GM12878 (cell line): Measurements from ENCODE around the gene ADARB1. TPM values are rescaled to one million over a fixed set of nuclear protein-coding genes. Genes with fewer than 3 reads are reported as not detected.

ENCODE experiments used
- ATAC-seq: fragments of 200-7000 bp; cut with Tn5 transposase; 3 replicates; pipeline ENCODE4 v1.9.1; 2020; ENCODE audit warnings: mild to moderate bottlenecking, moderate library complexity
- BruUV-seq: library from RNA; stranded (reverse); fragments of 400-500 nt; replicated peaks from 2 replicates; lab custom pipeline; 2021; lab: Mats Ljungman, UMichigan
- CTCF ChIA-PET: fragments of 300-600 bp; sonication (Branson Sonifier 250); formaldehyde crosslinking; extraction: SDS; loops from one replicate; lab custom pipeline; 2021; ENCODE audit warnings: inconsistent platforms; lab: Yijun Ruan, JAX
- POLR2A ChIA-PET: fragments of 350-600 bp; formaldehyde crosslinking; extraction: SDS; loops from one replicate; lab custom pipeline; 2021; ENCODE audit warnings: inconsistent platforms; lab: Charles Lee
- RAD21 ChIA-PET: fragments of 300-600 bp; sonication (Branson Sonifier 250); formaldehyde crosslinking; loops from one replicate; lab custom pipeline; 2023; ENCODE audit warnings: antibody characterized with exemption; ENCODE audit not compliant: unreplicated experiment; lab: Charles Lee
- SMC1A ChIA-PET: fragments of 300-600 bp; sonication (Branson Sonifier 250); formaldehyde crosslinking; loops from one replicate; lab custom pipeline; 2023; ENCODE audit not compliant: unreplicated experiment, uncharacterized antibody; lab: Charles Lee
- DNase-seq: peaks from one replicate; pipeline ENCODE4 v3.0.0-alpha.2; 2011; ENCODE audit warnings: low read depth, low spot score
- FAIRE-seq: peaks from 3 replicates; lab custom pipeline; 2011; peaks lifted over from hg19 to GRCh38; lab: Jason Lieb, UNC
- H2AFZ ChIP-seq: 2 replicates; pipeline ENCODE4 v1.6.0; 2011; ENCODE audit warnings: low read depth, low read length, control low read depth; ENCODE audit not compliant: control insufficient read depth
- H3K27ac ChIP-seq: 2 replicates; pipeline ENCODE4 v1.5.1; 2011; ENCODE audit warnings: control low read depth; ENCODE audit not compliant: control insufficient read depth, insufficient read depth
- H3K27me3 ChIP-seq, 2 experiments: replicated peaks in 1 of 2; 2 replicates each; pipeline versions ENCODE4 v1.6.0 to v1.6.1; 2011; ENCODE audit warnings: low read length in 1 of 2; ENCODE audit not compliant: control insufficient read depth in 2 of 2, insufficient read depth in 2 of 2
- H3K36me3 ChIP-seq, 2 experiments: 2 replicates each; pipeline ENCODE4 v1.5.1; 2011; ENCODE audit warnings: low read length in 1 of 2; ENCODE audit not compliant: control insufficient read depth in 2 of 2, insufficient read depth in 2 of 2
- H3K4me1 ChIP-seq: 2 replicates; pipeline ENCODE4 v1.6.1; 2011; ENCODE audit warnings: mild to moderate bottlenecking, low read length, moderate library complexity, mixed read lengths; ENCODE audit not compliant: control insufficient read depth, insufficient read depth
- H3K4me2 ChIP-seq: 2 replicates; pipeline ENCODE4 v1.6.0; 2011; ENCODE audit warnings: control low read depth; ENCODE audit not compliant: control insufficient read depth, insufficient read depth
- H3K4me3 ChIP-seq: fragments of 200-600 bp; sonication (generic); 2 replicates; pipeline ENCODE4 v1.5.1; 2016
- H3K79me2 ChIP-seq: 2 replicates; pipeline ENCODE4 v1.6.0; 2011; ENCODE audit warnings: low read length; ENCODE audit not compliant: control insufficient read depth, insufficient read depth
- H3K9ac ChIP-seq: 2 replicates; pipeline ENCODE4 v1.8.0; 2011; ENCODE audit warnings: low read length, control low read depth, mixed read lengths; ENCODE audit not compliant: control insufficient read depth, insufficient read depth
- H3K9me3 ChIP-seq: replicated peaks from 3 replicates; pipeline ENCODE4 v1.5.1; 2011; ENCODE audit warnings: mild to moderate bottlenecking, low read length; ENCODE audit not compliant: control insufficient read depth, insufficient read depth
- H4K20me1 ChIP-seq: 2 replicates; pipeline ENCODE4 v1.6.0; 2011; ENCODE audit not compliant: control insufficient read depth, insufficient read depth
- HDAC6 ChIP-seq: fragments of 200-600 bp; sonication (generic); IDR thresholded peaks from one replicate; pipeline ENCODE4 v1.8.0; 2017; ENCODE audit warnings: antibody characterized with exemption; ENCODE audit not compliant: unreplicated experiment
- HDGF ChIP-seq: fragments of 450-650 bp; IDR thresholded peaks from 2 replicates; pipeline ENCODE4 v1.6.1; 2016; ENCODE audit warnings: antibody characterized with exemption
- RAD21 ChIP-seq: IDR thresholded peaks from 2 replicates; pipeline ENCODE4 v1.6.1; 2011; ENCODE audit warnings: mild to moderate bottlenecking, low read depth, low read length, moderate library complexity; ENCODE audit not compliant: insufficient read depth
- ZBTB4 ChIP-seq: fragments of 450-650 bp; formaldehyde crosslinking; IDR thresholded peaks from 2 replicates; pipeline ENCODE4 v1.4.0; 2022; ENCODE audit warnings: mild to moderate bottlenecking, moderate library complexity
- ZNF384 ChIP-seq: IDR thresholded peaks from 2 replicates; pipeline ENCODE4 v1.6.1; 2012; ENCODE audit warnings: low read depth, mild to moderate bottlenecking, low read length, improper control_type of control experiment, borderline replicate concordance
- WGBS: methylation state at CpG from one replicate; pipeline ENCODE4 v1.1.6; 2016; ENCODE audit warnings: low lambda C conversion rate; ENCODE audit not compliant: insufficient replicate concordance, insufficient coverage; ENCODE audit errors: missing lambda C conversion rate; 5-methylcytosine and 5-hydroxymethylcytosine counted together
- in situ Hi-C: fragments of 300-500 bp; cut with MboI; formaldehyde crosslinking; loops from 9 replicates; pipeline ENCODE4 v1.14.3; 2018; ENCODE audit warnings: mixed read lengths
- intact Hi-C: fragments of 100-400 bp; cut with micrococcal nuclease; formaldehyde crosslinking; loops from one replicate; pipeline ENCODE4 v1.14.2; 2022; ENCODE audit not compliant: unreplicated experiment
- polyA plus RNA-seq, 11 experiments: library from polyadenylated mRNA; depleted of rRNA in 4 of 11; unstranded in 6 of 11; stranded (reverse) in 5 of 11; fragments of >200 nt; fragmentation: Nextera tagmentation in 4 of 11; fragmentation: Illumina TruSeq in 1 of 11; extraction: Ambion mirVana in 4 of 11; extraction: Trizol in 1 of 11; gene quantifications; 1 replicate in 1 of 11; 2 replicates in 10 of 11; pipeline versions ENCODE4 v1.2.1 to v1.2.3, GENCODE V29; 2011 to 2016; ENCODE audit warnings: inconsistent platforms in 2 of 11, missing spikeins in 2 of 11, low read depth in 1 of 11
- total RNA-seq, 4 experiments: library from RNA; depleted of rRNA in 3 of 4; stranded (reverse); fragments of >200 nt in 3 of 4; fragmentation: Illumina TruSeq in 1 of 4; extraction: Trizol in 1 of 4; gene quantifications; 2 replicates each; pipeline versions ENCODE4 v1.2.1 to v1.2.3, GENCODE V29; 2013 to 2021

ADARB1 gene
- total and polyA plus RNA-seq, 10 of the 15 experiments (the other 5 are each of a cell fraction or from before 2014, with no cell fraction given): 5.7 to 61.7 (median 25.3) TPM

- POLR2A ChIA-PET: interaction anchor here (0.8 to 1.9 kb wide), 7 partner anchors 11 to 177 kb away, joined by 3 to 9 read pairs (median 4); no protein-coding TSS in a partner anchor
Measured at GRCh38 chr21:45105906-45106485, 31.6 kb downstream of the ADARB1 start.

More at GRCh38 chr21:45105906-45106485, 31.6 kb downstream of the ADARB1 start:
- FAIRE-seq (no peak), ATAC-seq (no peak)
- intact Hi-C loops (no loop called here), in situ Hi-C loops (no loop called here)
- H3K9ac ChIP-seq: no peak overlapping the region
- SMC1A ChIA-PET: interaction anchor here (1.0 to 18.3 kb wide), 11 partner anchors 8 to 231 kb away, joined by 3 to 560 read pairs (median 5); no protein-coding TSS in a partner anchor
- no peak overlapping the region for H2AFZ ChIP-seq
- BruUV-seq: no TSS peak
- no peaks in the 10 kb centered on the region for H3K79me2 ChIP-seq
- H3K27ac ChIP-seq: no peak overlapping the region
- H3K27me3 ChIP-seq: no peaks in the 10 kb centered on the region
- no peak overlapping the region for H3K4me2 ChIP-seq
- RAD21 ChIA-PET: interaction anchor here (0.7 to 8.2 kb wide), 7 partner anchors 9 to 156 kb away, joined by 3 to 204 read pairs (median 5); no protein-coding TSS in a partner anchor
- no peaks in the 10 kb centered on the region for H3K36me3 ChIP-seq
- peaks cover 8% of the 10 kb centered on the region; the same call in 2 of the 3 replicates for H3K9me3 ChIP-seq
- WGBS: 66% methylated on average over 7 of the region's 7 CpGs
- CTCF ChIA-PET: interaction anchor here (0.7 to 15.5 kb wide), 9 partner anchors 8 to 156 kb away, joined by 3 to 626 read pairs (median 7); no protein-coding TSS in a partner anchor
- H3K4me3 ChIP-seq: no peak overlapping the region
- no peaks in the 10 kb centered on the region for H4K20me1 ChIP-seq
- TF ChIP-seq HDGF: no peak
- TF ChIP-seq RAD21: no peak
- no peak for TF ChIP-seq HDAC6
- TF ChIP-seq ZNF384: peak; percentile 45; the same call in 1 of the 2 replicates
- TF ChIP-seq ZBTB4 (CRISPR knock-in tag): no peak
- TF ChIP-seq, all 136 proteins: peak for 1
- H3K4me1 ChIP-seq: peaks cover 36% of the 10 kb centered on the region
- DNase-seq: no peak
